Skeletal muscle tissue (tissue), 4 donors: ENCODE data around the gene AFF2. TPM values are rescaled to one million over a fixed set of nuclear protein-coding genes. Genes with fewer than 3 reads are reported as not detected.

Experiments
- H3K27ac ChIP-seq: one replicate; pipeline ENCODE4 v1.7.0; 2013; ENCODE audit warnings: mild to moderate bottlenecking, low read depth, low read length, inconsistent platforms
- H3K27me3 ChIP-seq, 3 donors: one replicate each; pipeline ENCODE4 v1.7.0; 2013; ENCODE audit warnings: low read length in 3 of 3; ENCODE audit not compliant: control insufficient read depth in 3 of 3, insufficient read depth in 3 of 3
- H3K36me3 ChIP-seq, 3 donors: one replicate each; pipeline ENCODE4 v1.7.0; 2013; ENCODE audit warnings: low read length in 3 of 3; ENCODE audit not compliant: control insufficient read depth in 3 of 3, insufficient read depth in 3 of 3
- H3K4me1 ChIP-seq, 3 donors: one replicate each; pipeline ENCODE4 v1.7.0; 2013; ENCODE audit warnings: low read length in 3 of 3, mild to moderate bottlenecking in 3 of 3; ENCODE audit not compliant: control insufficient read depth in 3 of 3, insufficient read depth in 3 of 3
- H3K4me3 ChIP-seq, 3 donors: one replicate each; pipeline ENCODE4 v1.7.0; 2013; ENCODE audit warnings: low read length in 3 of 3
- H3K9ac ChIP-seq, 3 donors: one replicate each; pipeline ENCODE4 v1.7.0; 2013; ENCODE audit warnings: low read length in 3 of 3, mild to moderate bottlenecking in 3 of 3, moderate library complexity in 2 of 3, low read depth in 1 of 3
- H3K9me3 ChIP-seq, 3 donors: one replicate each; pipeline ENCODE4 v1.7.0; 2013; ENCODE audit warnings: low read length in 3 of 3; ENCODE audit not compliant: control insufficient read depth in 3 of 3
- total RNA-seq: library from RNA; depleted of rRNA; stranded (reverse); fragments of >200 nt; gene quantifications from one replicate; pipeline ENCODE4 v1.2.3, GENCODE V29; 2014
- donor health status: Osteomylitis.

Gene AFF2
- total RNA-seq, 1 donor from 2014 or later: 2.6 TPM

DNA sequence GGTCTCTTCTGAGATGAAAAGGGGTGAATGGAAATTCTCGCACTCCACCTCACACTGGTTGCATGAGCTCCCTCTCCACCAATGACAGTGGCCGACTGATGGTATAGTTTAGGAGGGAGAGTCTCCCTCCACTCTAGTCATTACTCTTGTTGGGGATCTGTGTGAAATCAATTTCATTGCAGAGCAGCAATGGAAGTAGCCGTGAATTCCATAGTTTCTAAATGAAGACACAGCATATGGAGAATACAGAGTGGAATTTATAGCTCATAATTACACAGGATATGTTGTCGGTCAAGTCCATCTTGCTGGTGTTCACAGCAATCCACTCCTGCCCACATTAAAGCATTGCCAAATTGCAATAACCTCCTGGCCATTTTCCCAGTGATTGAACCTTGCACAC is 426.0 kb downstream of the AFF2 start:
- Histone ChIP-seq H3K27me3 (no peaks in the 10 kb centered on the region), H3K4me1 (no peaks in the 10 kb centered on the region), H3K27ac (no peak overlapping the region), H3K4me3 (no peak overlapping the region), H3K9me3 (no peaks in the 10 kb centered on the region), H3K36me3 (no peaks in the 10 kb centered on the region), H3K9ac (no peak overlapping the region)

DNA sequence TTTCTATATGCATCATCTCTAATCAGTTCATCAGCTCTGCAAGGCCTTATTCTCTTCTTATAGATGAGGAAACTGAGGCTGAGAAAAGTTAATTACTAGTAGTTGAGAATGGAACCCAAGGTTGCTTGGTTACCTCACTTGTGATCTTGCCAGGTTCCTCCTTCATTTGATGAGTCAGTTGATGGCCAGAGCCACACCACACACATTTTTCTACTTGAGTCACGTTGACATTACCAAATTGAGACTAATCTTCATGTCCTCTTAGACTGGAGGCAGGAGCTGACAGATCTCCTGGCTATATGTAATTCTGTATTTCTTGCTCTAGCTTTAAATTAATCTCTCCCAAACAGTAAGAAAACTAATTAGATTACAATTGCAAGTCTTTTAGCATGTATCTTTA is 428.4 kb downstream of the AFF2 start:
- Histone ChIP-seq H3K36me3 (no peaks in the 10 kb centered on the region), H3K9ac (no peak overlapping the region), H3K4me1 (no peaks in the 10 kb centered on the region), H3K9me3 (no peaks in the 10 kb centered on the region), H3K4me3 (no peak overlapping the region), H3K27ac (no peak overlapping the region), H3K27me3 (no peaks in the 10 kb centered on the region)

DNA sequence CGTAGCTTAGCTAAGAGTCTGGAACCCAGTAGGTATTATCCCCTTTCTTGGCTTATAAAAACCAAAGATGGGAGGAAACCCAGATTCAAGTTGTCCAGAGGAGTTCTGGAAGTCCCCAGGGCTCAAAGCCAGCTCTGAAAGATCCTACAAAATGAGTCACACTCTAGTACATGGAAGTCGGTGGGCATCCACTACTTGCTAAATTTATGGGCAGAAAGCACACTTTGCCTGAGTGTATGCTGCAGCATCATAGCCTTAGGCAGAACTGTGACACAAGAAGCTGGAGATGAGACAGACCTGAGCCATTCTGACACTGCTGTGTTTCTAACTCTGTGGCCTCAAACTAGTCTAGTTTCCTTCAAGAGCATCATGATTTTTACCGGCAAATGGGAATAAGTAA is 429.3 kb downstream of the AFF2 start:
- Histone ChIP-seq H3K4me3 (no peak overlapping the region), H3K36me3 (no peaks in the 10 kb centered on the region), H3K9ac (no peak overlapping the region), H3K4me1 (no peaks in the 10 kb centered on the region), H3K27me3 (no peaks in the 10 kb centered on the region), H3K27ac (no peak overlapping the region), H3K9me3 (no peaks in the 10 kb centered on the region)

DNA sequence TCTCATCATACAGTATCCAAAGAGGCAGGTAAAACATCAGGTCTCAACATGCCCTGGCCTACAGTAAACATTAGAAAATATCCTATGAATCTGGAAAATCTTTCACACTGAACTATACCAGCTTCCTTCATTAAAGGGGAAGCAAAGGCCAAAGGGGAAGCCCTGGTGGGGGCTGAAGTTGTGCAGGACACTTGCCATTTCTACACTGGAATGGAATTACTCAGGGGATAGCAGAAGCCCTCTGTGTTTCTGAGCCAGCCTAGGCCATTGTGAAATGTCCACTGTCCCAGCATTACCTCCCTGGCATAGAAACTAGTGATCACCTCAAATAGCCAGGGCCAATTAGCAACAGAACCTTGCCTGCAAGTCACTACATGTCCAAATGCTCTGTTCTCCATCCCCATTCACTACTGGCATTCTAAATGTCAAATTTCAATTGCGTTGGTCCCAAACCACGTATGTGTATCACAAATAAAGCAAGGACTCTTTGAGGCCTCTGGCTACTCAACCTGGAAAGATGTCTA is 429.9 kb downstream of the AFF2 start:
- Histone ChIP-seq H3K9ac (no peak overlapping the region), H3K4me3 (no peak overlapping the region), H3K27me3 (no peaks in the 10 kb centered on the region), H3K9me3 (no peaks in the 10 kb centered on the region), H3K4me1 (no peaks in the 10 kb centered on the region), H3K36me3 (no peaks in the 10 kb centered on the region), H3K27ac (no peak overlapping the region)

DNA sequence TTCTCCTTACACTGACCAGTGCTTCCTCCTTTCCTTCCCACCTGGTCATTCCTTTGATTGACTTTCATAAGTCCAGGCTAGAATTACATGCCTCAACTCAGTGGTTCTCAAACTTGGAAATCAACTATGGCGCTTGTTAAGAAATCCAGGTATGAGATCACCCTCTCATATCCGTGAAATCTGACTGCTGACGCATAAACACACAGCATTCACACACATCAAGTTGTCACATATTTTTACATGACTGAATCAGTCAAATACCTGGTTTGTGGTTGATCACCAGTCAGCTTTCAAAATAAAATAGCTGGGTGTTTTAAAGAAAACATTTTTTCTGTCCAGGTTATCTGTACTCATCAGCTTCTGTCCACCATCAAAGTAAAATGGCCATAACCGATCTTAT is 433.5 kb downstream of the AFF2 start:
- Histone ChIP-seq H3K9ac (no peak overlapping the region), H3K4me3 (no peak overlapping the region), H3K27ac (no peak overlapping the region), H3K27me3 (no peaks in the 10 kb centered on the region), H3K36me3 (no peaks in the 10 kb centered on the region), H3K9me3 (no peaks in the 10 kb centered on the region), H3K4me1 (no peaks in the 10 kb centered on the region)

DNA sequence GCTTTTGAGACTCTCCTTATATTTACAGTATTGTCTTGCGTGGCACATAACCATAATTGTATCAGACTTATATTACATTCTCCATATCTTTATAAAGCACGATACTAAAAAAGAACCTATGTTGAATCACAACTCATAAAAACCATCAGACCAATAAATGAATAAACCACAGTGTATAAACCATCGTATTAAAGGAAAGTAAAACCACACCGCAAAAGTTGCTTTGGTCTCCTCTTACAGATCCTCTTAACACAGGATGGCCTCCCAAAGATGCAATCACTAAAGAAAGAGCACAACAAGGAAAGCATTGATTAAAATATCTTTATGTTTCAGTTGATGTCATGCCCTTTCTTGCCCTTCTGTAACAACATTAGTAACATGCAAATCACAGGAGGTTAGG is 437.9 kb downstream of the AFF2 start:
- Histone ChIP-seq H3K27ac (no peak overlapping the region), H3K36me3 (no peaks in the 10 kb centered on the region), H3K4me3 (no peak overlapping the region), H3K9ac (no peak overlapping the region), H3K4me1 (no peaks in the 10 kb centered on the region), H3K9me3 (no peaks in the 10 kb centered on the region), H3K27me3 (no peaks in the 10 kb centered on the region)

DNA sequence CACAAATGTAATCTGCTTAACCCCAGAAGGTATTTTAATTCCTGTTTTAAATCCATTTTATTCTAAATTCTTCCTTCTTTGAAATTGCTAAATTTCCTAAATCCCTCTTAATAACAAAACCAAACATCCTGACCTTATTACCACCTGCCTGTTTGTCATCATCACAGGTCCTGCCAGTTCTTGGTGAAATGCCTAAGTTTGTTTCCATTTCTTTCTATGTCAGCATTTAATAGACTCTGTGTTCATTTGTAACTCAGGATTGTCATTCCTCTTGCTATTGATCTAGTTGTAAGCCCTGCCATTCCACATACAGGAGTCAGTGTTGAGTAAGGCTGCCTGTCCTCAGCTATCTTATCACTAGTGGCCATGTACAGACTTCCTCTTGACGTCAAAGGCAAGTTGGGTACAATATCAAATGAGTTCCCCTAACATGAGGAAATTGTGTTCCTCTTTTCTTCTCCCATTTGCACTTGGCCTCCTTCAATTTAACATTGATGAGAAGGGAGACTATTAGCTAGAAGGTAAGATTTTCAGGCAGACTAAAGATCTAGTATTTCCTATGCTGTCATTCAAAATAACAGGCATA is 440.1 kb downstream of the AFF2 start:
- H3K36me3 ChIP-seq: no peaks in the 10 kb centered on the region
- no peak overlapping the region for H3K9ac ChIP-seq
- H3K4me1 ChIP-seq: no peaks in the 10 kb centered on the region
- no peaks in the 10 kb centered on the region for H3K9me3 ChIP-seq
- H3K27ac ChIP-seq: no peak overlapping the region
- no peak overlapping the region for H3K4me3 ChIP-seq
- no peaks in the 10 kb centered on the region for H3K27me3 ChIP-seq

DNA sequence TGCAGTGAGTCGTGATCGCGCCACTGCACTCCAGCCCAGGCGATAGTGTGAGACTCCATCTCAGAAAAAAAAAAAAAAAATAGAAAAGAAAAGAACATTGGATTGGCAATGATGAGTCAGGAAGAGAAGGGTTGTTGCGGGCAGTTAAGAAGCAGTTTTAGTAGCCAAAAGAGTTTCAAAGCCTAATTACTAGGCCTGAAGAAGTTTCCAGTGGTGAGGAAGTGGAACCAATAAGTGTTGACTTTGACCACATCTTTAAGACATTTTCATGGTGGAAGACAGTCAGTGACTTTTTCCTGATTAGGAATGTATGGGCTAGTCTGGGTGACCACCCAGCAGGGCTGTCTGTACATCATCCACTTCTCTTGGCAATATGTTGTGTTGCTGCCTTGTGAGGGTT is 442.3 kb downstream of the AFF2 start:
- Histone ChIP-seq H3K9ac (no peak overlapping the region), H3K4me3 (no peak overlapping the region), H3K36me3 (no peaks in the 10 kb centered on the region), H3K27me3 (no peaks in the 10 kb centered on the region), H3K27ac (no peak overlapping the region), H3K9me3 (no peaks in the 10 kb centered on the region), H3K4me1 (no peaks in the 10 kb centered on the region)

DNA sequence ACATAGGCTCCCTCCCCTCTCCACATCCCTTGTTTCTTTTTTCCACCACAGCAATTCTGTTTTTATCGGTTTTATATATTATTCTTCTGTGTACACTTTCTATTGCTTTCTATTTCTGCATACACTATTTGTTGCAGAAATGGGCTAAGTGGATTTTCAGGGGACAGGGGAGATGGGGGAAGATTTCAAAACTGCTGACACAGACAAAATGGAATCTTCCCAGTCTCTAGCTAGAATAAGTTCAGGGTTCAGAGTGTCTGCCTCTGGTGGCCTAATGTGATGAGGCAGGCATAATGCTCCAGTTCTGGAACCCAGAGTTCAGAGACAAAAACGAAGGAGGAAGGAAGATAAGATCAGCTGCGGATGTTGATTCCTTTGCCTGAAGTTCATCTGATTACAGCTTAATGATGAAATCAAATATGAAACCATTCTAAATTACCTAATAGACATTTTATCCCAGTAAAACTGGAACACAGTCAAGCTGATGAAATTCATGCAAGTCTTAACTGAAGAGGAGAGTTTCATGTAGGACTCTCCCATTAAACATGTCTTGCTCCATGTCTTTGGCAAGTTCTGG is 447.1 kb downstream of the AFF2 start:
- Histone ChIP-seq H3K4me1 (no peaks in the 10 kb centered on the region), H3K9me3 (no peaks in the 10 kb centered on the region)

DNA sequence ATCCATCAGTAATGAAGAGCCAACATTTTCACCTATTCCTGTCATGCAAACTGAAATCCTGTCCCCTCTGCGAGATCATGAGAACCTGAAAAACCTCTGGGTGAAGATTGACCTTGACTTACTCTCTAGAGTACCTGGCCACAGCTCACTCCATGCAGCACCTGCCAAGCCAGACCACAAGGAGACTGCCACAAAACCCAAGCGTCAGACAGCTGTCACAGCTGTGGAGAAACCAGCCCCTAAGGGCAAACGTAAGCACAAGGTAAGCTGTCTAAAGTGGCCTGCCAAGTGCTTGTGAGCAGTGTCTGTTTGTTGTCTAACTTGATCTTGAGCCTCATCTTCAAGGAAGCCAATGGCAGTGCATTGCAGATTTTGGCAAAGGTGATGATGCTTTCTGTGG is 455.9 kb downstream of the AFF2 start:
- Histone ChIP-seq H3K27me3 (no peaks in the 10 kb centered on the region), H3K4me1 (no peaks in the 10 kb centered on the region), H3K4me3 (no peak overlapping the region)

More for the DNA sequence above, 447.1 kb downstream of the AFF2 start:
- Histone ChIP-seq H3K27me3 (no peaks in the 10 kb centered on the region), H3K9ac (no peak overlapping the region), H3K36me3 (no peaks in the 10 kb centered on the region), H3K4me3 (no peak overlapping the region), H3K27ac (no peak overlapping the region)

More for the DNA sequence above, 455.9 kb downstream of the AFF2 start:
- no peak overlapping the region for H3K27ac ChIP-seq
- H3K9ac ChIP-seq: no peak overlapping the region
- H3K9me3 ChIP-seq: no peaks in the 10 kb centered on the region
- H3K36me3 ChIP-seq: no peaks in the 10 kb centered on the region
